Thyroid gland (tissue), 4 donors: ENCODE results near the gene EEF2. TPM values are rescaled to one million over a fixed set of nuclear protein-coding genes. Genes with fewer than 3 reads are reported as not detected.
A peak's percentile ranks its signal among the peaks of the same experiment; 100 is the strongest.

Experiments
- DNase-seq, 2 donors: peaks; one replicate each; pipeline ENCODE4 v3.0.0-alpha.2; 2019
- H3K27ac ChIP-seq, 3 donors: fragments of 200-600 bp; sonication (generic); 1 replicate in 2 of 3; 2 replicates in 1 of 3; pipeline ENCODE4 v1.5.1; 2016 to 2019; ENCODE audit warnings: mild to moderate bottlenecking in 1 of 3, moderate library complexity in 1 of 3
- H3K27me3 ChIP-seq: fragments of 200-600 bp; sonication (generic); one replicate; pipeline ENCODE4 v1.5.1; 2019
- H3K36me3 ChIP-seq, 2 donors: fragments of 200-600 bp; sonication (generic); one replicate each; pipeline ENCODE4 v1.5.1; 2016 to 2019
- H3K4me1 ChIP-seq, 2 donors: fragments of 200-600 bp; sonication (generic); one replicate each; pipeline ENCODE4 v1.5.1; 2017 to 2019
- H3K4me3 ChIP-seq, 3 donors: fragments of 200-600 bp; sonication (generic); replicated peaks in 1 of 3; 1 replicate in 2 of 3; 2 replicates in 1 of 3; pipeline ENCODE4 v1.5.1; 2016; ENCODE audit warnings: mild to moderate bottlenecking in 1 of 3
- H3K9me3 ChIP-seq: fragments of 200-600 bp; sonication (generic); one replicate; pipeline ENCODE4 v1.5.1; 2017
- POLR2A ChIP-seq, 2 donors: fragments of 450-650 bp; IDR thresholded peaks; one replicate each; pipeline ENCODE4 v1.6.1; 2017; ENCODE audit warnings: antibody characterized with exemption in 2 of 2, mild to moderate bottlenecking in 2 of 2, moderate library complexity in 1 of 2
- WGBS, 2 donors: methylation state at CpG; one replicate each; pipeline ENCODE4 v1.1.5; 2017; 5-methylcytosine and 5-hydroxymethylcytosine counted together
- intact Hi-C: fragments of 100-400 bp; cut with DNase I; formaldehyde crosslinking; loops from one replicate; pipeline ENCODE4 v1.15.1; 2023
- total RNA-seq, 4 donors: library from RNA; depleted of rRNA; stranded (reverse); fragments of >200 nt; gene quantifications; one replicate each; pipeline ENCODE4 v1.2.3, GENCODE V29; 2016
- TF ChIP-seq, protein P1 (sequence below), 6 experiments: fragments of 200-600 bp in 3 of 6; fragments of 450-650 bp in 3 of 6; sonication (generic) in 3 of 6; IDR thresholded peaks; one replicate each; pipeline ENCODE4 v1.5.1; 2016 to 2019; ENCODE audit warnings: antibody characterized with exemption in 6 of 6, mild to moderate bottlenecking in 2 of 6, inconsistent platforms in 1 of 6, moderate library complexity in 1 of 6

Gene EEF2
- total RNA-seq, 4 donors from 2014 or later = 1,432 to 2,189 (median 1,729) TPM

GRCh38 chr19:3984584-3984907, 717 bp downstream of the EEF2 start:
- DNase-seq = no peak
- intact Hi-C loops = loop anchor here (10.0 kb wide), 1 partner anchor 200 kb away; the partner anchor contains the start of genes ANKRD24 and SIRT6
- no peak for TF ChIP-seq POLR2A (IDR thresholded peaks at IDR 0.05)
- TF ChIP-seq, protein P1, sequence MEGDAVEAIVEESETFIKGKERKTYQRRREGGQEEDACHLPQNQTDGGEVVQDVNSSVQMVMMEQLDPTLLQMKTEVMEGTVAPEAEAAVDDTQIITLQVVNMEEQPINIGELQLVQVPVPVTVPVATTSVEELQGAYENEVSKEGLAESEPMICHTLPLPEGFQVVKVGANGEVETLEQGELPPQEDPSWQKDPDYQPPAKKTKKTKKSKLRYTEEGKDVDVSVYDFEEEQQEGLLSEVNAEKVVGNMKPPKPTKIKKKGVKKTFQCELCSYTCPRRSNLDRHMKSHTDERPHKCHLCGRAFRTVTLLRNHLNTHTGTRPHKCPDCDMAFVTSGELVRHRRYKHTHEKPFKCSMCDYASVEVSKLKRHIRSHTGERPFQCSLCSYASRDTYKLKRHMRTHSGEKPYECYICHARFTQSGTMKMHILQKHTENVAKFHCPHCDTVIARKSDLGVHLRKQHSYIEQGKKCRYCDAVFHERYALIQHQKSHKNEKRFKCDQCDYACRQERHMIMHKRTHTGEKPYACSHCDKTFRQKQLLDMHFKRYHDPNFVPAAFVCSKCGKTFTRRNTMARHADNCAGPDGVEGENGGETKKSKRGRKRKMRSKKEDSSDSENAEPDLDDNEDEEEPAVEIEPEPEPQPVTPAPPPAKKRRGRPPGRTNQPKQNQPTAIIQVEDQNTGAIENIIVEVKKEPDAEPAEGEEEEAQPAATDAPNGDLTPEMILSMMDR (IDR thresholded peaks at IDR 0.05) = no peak
- Histone ChIP-seq H3K4me3 (peak overlapping the region; percentile 74 to 100 (median 85)), H3K36me3 (peaks cover 46 to 47% of the 10 kb centered on the region in 2 donors), H3K4me1 (peaks cover 24 to 40% of the 10 kb centered on the region in 2 donors), H3K27me3 (no peaks in the 10 kb centered on the region), H3K9me3 (no peaks in the 10 kb centered on the region), H3K27ac (peak overlapping the region; percentile 98 to 99 (median 98))
- 0 to 4% methylated on average over 9 of the region's 10 CpGs for WGBS, 2 donors

DNA sequence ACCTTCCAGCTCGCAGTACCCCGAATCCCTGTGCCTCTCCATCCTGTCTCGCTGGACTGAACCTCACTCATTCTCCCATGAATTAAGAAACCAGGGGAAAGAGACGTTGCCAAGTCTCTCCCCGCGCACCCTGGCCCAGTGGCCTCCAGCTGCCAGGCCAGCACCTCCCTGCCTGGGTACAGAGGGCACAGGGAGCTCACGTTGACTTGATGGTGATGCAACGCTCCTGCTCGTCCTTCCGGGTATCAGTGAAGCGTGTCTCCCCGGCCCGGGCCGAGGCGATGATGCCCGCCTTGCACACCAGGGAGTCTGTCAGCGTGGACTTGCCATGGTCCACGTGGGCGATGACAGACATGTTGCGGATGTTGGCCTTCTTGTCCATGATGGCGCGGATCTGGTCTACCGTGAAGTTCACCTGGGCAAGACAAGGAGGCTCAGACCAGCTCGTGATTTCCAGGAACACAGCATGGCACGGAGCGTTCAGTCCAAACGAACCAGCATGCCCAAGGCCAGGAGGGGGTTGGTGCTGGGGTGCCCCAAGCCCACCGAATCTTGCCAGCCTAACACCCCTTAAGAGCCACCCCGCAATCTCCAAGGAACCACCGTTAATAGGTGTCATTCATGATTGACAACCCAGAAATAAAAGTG, 1.2 kb downstream of the EEF2 start:
- TF ChIP-seq, protein P1 (IDR thresholded peaks at IDR 0.05) = no peak
- no peak for TF ChIP-seq POLR2A (IDR thresholded peaks at IDR 0.05)
- Histone ChIP-seq H3K27me3 (no peaks in the 10 kb centered on the region), H3K4me3 (peak overlapping the region; percentile 74 to 100 (median 85)), H3K27ac (peak overlapping the region in 2 of 3 donors; percentile 98 to 99), H3K4me1 (peaks cover 24 to 40% of the 10 kb centered on the region in 2 donors), H3K9me3 (no peaks in the 10 kb centered on the region), H3K36me3 (peaks cover 50 to 51% of the 10 kb centered on the region in 2 donors)
- intact Hi-C loops = loop anchor here (10.0 kb wide), 1 partner anchor 201 kb away; the partner anchor contains the start of genes ANKRD24 and SIRT6
- WGBS, 2 donors = 34 to 47% methylated on average over 10 to 24 of the region's 30 CpGs
- DNase-seq = peak; percentile 37 to 39

DNA sequence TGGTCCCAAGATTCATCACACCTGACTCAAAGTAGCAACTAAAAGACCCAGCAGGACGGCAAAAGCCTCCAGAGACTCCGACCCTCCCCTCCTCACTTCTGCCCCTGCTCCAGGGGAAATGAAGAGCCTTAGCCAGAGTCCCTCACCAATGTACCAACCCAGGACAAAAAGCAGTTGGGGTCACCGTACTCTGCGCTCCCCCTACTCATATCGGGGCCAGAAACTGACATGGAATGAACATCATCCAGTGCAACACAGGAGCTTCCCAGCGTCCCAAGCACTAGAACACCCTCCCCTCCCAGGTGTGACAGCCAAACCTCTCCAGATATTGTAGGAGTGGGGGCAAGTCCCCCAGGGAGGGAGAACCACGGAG, 1.7 kb downstream of the EEF2 start:
- intact Hi-C loops = loop anchor here (10.0 kb wide), 1 partner anchor 201 kb away; the partner anchor contains the start of genes ANKRD24 and SIRT6
- Histone ChIP-seq H3K4me1 (peaks cover 24 to 40% of the 10 kb centered on the region in 2 donors), H3K27ac (peak overlapping the region in 1 of 3 donors; percentile 98)

DNA sequence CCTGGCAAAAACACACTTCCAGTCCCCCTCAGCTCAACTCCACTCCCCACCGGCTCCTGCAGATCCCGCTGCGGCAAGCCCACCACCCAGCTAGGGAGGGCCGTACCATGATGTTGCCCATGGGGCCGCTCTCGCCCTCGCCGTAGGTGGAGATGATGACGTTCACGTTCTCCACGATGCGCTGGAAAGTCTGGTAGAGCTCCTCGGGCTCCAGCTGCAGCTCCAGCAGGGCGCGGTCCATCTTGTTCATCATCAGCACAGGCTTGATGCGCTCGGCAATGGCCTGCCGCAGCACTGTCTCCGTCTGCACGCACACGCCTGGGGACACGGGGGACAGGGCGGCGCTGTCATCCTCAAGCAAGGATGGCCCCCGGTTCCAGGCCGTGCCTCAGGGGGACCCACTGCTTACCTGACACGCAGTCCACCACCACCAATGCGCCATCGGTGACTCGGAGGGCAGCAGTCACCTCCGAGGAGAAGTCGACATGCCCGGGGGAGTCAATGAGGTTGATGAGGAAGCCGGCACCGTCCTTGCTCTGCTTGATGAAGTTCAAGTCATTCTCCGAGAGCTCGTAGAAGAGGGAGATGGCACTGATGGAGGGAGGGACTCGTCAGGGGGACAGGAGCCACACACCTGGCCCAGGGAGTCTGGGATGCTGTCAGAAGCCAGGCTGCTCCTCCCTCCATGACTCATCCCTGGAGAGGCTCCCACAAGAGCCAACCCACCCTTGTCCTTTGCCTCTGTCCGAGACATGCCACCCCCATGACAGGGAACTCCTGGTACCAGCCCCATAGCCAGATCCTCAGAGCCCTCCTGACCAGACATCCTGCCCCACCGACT, 2.3 kb downstream of the EEF2 start:
- 93 to 94% methylated on average over 17 to 39 of the region's 40 CpGs for WGBS, 2 donors
- no peaks in the 10 kb centered on the region for H3K9me3 ChIP-seq
- no peak overlapping the region for H3K4me3 ChIP-seq
- DNase-seq = no peak
- TF ChIP-seq, protein P1 (IDR thresholded peaks at IDR 0.05) = no peak
- TF ChIP-seq POLR2A (IDR thresholded peaks at IDR 0.05) = no peak
- intact Hi-C loops = loop anchor here (10.0 kb wide), 1 partner anchor 202 kb away; the partner anchor contains the start of genes ANKRD24 and SIRT6
- H3K27me3 ChIP-seq = no peaks in the 10 kb centered on the region
- peaks cover 24 to 36% of the 10 kb centered on the region in 2 donors for H3K4me1 ChIP-seq
- peaks cover 62 to 63% of the 10 kb centered on the region in 2 donors for H3K36me3 ChIP-seq
- H3K27ac ChIP-seq = peak overlapping the region in 1 of 3 donors; percentile 98

More for the DNA sequence above, 1.7 kb downstream of the EEF2 start:
- 71 to 78% methylated on average over 7 of the region's 7 CpGs for WGBS, 2 donors
- no peaks in the 10 kb centered on the region for H3K27me3 ChIP-seq
- no peak for DNase-seq
- H3K9me3 ChIP-seq = no peaks in the 10 kb centered on the region
- H3K36me3 ChIP-seq = peaks cover 56 to 57% of the 10 kb centered on the region in 2 donors
- peak overlapping the region in 2 of 3 donors; percentile 74 to 85 for H3K4me3 ChIP-seq
- TF ChIP-seq, protein P1 (IDR thresholded peaks at IDR 0.05) = no peak
- TF ChIP-seq POLR2A (IDR thresholded peaks at IDR 0.05) = no peak
